GM12801 (cell line): ENCODE results near the gene PLCD1.

Source experiments
- TF ChIP-seq, protein P1 (sequence below): IDR thresholded peaks from one replicate; pipeline ENCODE4 v1.5.1; 2011; ENCODE audit warnings: control low read depth; ENCODE audit not compliant: insufficient read length; ENCODE audit errors: extremely low read depth

The PLCD1 gene

DNA sequence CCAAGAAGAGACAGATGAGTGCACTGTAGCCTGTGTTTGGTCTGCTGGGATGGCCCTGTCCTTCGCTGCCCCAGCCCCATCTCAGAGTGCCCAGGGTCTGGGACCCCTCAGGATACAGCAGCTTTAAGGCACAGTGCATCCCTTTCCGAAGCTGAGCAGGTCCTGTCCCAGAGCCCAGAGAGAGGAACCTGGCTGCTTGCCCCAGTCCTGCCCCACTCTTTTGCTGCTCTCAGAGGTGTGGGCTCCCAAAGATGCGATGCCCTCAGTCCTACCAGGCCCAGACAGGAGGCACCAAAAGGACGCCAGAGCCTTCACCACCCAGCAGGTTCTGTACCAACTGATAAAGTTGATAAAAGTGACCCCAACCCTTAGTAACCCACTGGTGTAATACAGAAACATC, 8.2 kb downstream of the PLCD1 start:
- TF ChIP-seq, protein P1, sequence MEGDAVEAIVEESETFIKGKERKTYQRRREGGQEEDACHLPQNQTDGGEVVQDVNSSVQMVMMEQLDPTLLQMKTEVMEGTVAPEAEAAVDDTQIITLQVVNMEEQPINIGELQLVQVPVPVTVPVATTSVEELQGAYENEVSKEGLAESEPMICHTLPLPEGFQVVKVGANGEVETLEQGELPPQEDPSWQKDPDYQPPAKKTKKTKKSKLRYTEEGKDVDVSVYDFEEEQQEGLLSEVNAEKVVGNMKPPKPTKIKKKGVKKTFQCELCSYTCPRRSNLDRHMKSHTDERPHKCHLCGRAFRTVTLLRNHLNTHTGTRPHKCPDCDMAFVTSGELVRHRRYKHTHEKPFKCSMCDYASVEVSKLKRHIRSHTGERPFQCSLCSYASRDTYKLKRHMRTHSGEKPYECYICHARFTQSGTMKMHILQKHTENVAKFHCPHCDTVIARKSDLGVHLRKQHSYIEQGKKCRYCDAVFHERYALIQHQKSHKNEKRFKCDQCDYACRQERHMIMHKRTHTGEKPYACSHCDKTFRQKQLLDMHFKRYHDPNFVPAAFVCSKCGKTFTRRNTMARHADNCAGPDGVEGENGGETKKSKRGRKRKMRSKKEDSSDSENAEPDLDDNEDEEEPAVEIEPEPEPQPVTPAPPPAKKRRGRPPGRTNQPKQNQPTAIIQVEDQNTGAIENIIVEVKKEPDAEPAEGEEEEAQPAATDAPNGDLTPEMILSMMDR = no peak

DNA sequence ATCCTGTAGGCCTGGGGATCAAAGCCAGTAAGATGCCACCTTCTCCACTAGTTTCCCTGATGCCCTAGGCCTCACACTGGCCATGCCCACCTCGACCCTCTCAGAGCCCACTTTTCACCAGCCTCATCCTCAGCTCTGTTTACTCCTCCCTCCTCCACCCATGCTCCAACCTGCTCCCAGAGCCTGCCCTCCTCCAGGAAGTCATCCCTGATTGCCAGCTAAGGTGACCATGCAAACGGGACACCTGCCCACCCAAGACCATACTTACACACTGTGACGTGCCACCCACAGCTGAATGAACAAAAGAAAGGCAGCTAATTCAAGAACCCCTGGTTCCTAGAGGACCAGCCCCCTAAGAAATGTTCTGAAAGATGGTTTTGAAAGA, 9.1 kb downstream of the PLCD1 start:
- TF ChIP-seq, protein P1 = no peak

DNA sequence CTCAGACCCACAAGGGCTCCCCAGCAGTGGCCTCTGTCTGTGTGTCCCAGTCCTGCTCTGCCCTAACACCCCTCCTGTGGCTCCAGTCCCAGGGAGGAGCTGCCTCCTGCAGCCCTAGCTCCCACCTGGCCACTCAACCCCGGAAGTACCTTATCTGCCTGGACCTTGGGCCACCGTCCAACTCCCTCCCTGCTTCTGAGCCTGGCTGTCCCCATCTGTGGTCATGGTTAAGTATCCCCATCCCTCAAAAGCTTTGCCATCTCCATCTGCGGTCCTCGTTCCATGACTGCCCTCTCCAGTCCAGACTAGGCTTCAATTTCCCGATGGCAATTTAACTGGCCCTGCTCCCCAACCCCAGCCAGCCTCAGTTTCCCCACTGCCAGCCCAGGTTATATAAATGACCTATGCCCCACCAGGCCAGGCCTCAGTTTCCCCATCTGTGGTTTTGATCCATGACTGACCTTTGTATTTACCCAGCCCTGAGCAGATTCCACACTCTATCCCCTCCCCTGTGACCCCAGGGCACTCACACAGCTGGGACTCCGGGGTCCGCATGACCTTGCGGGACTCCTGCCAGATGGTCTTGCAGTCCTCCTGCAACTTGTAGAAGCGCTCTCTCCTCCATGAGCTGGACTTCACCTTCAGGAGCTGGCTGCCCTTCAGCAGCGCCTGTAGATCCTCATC, 9.6 kb downstream of the PLCD1 start:
- TF ChIP-seq, protein P1 = no peak

DNA sequence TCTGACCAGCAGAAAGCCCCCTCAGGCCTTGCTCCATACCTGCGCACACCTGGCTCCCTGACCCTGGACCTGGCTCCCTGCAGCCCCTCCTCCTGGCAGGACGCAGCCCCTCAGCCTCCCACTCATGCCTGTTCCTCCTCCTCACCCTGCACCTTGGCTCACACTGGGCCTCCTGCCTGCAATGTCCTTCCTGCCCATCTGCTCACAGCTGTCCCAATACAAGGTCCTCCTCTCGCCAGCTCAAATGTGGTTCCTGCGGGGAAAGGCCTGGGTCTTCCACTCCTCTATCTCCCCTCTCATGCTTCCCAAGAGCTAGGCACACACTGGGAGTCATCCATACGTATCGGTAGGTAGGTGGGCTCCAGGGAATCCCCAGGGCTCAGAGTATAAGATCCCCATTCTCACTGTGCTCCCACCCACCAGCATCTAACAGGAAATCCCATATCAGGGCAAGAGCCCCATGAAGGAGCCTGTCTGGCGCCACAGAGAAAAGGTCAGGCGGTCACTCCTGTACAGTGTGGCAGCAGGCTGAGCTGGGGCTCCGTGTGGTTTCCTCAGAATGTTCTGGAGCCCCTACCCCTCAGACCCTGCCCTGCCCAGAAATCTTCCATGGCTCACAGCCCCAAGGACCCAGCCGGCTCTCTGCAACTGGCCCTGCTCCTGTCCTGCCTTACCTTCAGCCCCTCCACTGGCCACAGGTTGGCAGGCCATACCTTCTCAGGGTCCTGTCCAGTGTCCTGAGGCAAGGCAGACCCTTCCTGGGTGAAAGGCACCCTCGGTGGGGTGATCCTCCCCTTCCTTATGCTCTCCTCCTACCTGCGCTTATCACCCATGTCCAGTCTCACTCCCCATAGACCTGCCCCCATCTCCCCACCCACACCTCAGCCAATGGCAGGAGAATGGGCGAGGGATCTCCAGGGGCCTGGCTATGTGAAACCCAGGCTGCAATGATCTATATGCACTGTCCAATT, 10.9 kb downstream of the PLCD1 start:
- TF ChIP-seq, protein P1 = no peak

DNA sequence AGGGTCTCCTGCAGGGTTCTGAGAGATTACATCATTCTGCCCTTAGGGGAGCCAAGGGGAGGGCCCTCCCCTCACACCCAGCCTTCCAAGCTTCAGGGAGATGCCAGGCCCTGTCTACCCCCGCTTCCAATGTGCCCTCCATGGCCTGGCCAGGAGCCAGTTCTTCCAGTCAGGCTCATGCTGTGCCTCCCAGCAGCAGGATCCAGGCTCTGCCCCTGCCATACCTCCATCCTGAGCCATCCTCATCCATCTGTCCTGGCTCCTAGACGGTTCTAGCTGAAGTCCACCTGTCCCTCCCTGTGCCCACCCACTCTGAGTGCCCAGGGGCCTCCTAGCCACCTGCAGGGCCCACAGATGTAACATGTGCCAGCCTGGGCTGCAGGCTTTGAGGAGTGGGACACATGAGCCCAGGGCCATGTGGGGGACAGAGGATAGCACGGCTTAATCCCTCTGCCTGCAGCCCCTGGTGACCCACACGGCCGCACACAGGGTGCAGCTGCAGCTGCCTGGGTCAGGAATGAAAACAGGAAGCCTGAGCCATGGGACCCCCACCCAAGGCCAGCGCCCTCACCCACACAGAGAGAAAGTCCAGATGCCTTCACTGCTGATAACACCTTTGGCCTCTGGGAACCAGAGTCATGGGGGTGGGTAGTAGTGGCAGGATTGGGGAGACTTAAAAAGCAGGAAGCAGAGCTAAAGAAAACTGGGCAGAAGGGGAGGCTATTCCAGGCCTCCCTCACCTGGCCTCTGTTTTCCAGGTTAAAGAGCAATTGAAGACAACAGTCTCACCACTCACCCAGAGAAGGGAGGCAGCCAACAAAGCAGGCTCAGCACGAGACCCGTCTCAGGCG, 11.8 kb downstream of the PLCD1 start:
- TF ChIP-seq, protein P1 = no peak

GRCh38 chr3:38016847-38017444, 12.5 kb downstream of the PLCD1 start:
- TF ChIP-seq, protein P1 = no peak

DNA sequence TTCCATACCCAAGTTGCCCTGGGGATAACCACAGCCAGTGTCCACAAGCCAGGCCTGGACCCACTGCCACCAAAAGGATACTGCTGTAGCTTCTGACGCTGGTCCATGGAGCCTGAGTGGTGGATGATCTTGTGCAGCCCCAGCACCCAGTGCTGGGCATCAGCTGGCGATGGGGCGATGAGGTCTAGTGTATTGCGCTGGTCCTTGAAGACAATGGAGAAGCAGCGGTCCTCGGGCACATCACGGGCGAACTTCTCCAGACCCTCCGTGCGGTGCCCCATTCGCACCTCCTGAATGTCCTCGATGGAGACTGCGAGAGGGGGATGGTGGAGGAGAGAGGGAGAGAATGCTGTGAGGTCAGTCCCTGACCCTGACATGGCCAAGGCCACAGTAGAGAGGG, 13.0 kb downstream of the PLCD1 start:
- TF ChIP-seq, protein P1 = no peak
